Measurements from ENCODE around the gene TSPAN14.

DNA sequence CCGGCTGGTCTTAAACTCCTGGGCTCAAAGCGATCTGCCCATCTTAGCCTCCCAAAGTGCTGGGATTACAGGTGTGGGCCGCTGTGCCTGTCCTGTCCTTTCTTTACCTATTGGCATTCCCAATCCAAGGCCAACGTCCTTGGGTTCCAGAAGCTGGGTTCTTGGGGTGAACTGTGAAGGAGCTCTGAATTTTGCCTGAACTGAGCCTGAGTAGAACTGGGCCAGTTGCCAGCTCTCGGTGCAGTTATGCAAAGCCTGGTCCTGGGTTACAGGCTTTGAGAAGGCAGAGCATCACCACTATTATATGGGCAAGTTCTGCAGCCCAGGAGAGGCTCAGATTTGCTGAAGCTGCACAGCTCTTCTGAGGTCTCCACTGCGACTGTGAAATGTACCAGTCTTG lies 59.0 kb downstream of the TSPAN14 start:
- TF ChIP-seq CTCF (conservative IDR thresholded peaks at IDR 0.05; ENCODE audit: low read length): no peak
- no peak for TF ChIP-seq EZH2phosphoT487 (IDR thresholded peaks at IDR 0.05; ENCODE audit: borderline replicate concordance, low read depth, low read length)
